K562 (cell line): Measurements from ENCODE around the gene ASB13. TPM values are rescaled to one million over a fixed set of nuclear protein-coding genes. Genes with fewer than 3 reads are reported as not detected.

ENCODE experiments used
- ATAC-seq: fragments of 200-7000 bp; cut with Tn5 transposase; 3 replicates; pipeline ENCODE4 v1.9.1; 2020; ENCODE audit warnings: moderate library complexity
- BruUV-seq: library from RNA; stranded (reverse); fragments of 400-500 nt; replicated peaks from 2 replicates; lab custom pipeline; 2021; lab: Mats Ljungman, UMichigan
- CTCF ChIA-PET: fragments of 300-600 bp; formaldehyde crosslinking; extraction: SDS; loops from one replicate; lab custom pipeline; 2021; ENCODE audit warnings: low intra/inter-chr PET ratio; lab: Yijun Ruan, JAX
- POLR2A ChIA-PET: fragments of 300-600, 350-650 bp; sonication (Branson Sonifier 250); formaldehyde crosslinking; extraction: SDS; loops from one replicate; lab custom pipeline; 2021; ENCODE audit warnings: antibody characterized with exemption, inconsistent platforms; lab: Yijun Ruan, JAX
- DNase-seq, 4 experiments: peaks; one replicate each; pipeline versions ENCODE4 v3.0.0 to v3.0.0-alpha.2; 2011 to 2018; ENCODE audit warnings: low spot score in 3 of 4, mixed read lengths in 3 of 4; ENCODE audit errors: extremely low read depth in 1 of 4
- FAIRE-seq: peaks from 2 replicates; lab custom pipeline; 2011; peaks lifted over from hg19 to GRCh38; lab: Jason Lieb, UNC
- H2AFZ ChIP-seq: 2 replicates; pipeline ENCODE4 v1.6.0; 2011; ENCODE audit warnings: low read depth, low read length, control low read depth, inconsistent platforms
- H3K27ac ChIP-seq: fragments of 200-600 bp; 3 replicates; pipeline ENCODE4 v1.8.0; 2011; ENCODE audit warnings: low read depth, mild to moderate bottlenecking, control low read depth, inconsistent platforms, low read length, moderate library complexity, mixed read lengths; ENCODE audit errors: extremely low read depth
- H3K27me3 ChIP-seq, 2 experiments: fragments of 300-600 bp in 1 of 2; 2 replicates in 1 of 2; 3 replicates in 1 of 2; pipeline versions ENCODE4 v1.6.0 to v1.8.0; 2011; ENCODE audit warnings: inconsistent platforms in 2 of 2, low read length in 2 of 2, mild to moderate bottlenecking in 1 of 2, mixed read lengths in 1 of 2, moderate library complexity in 1 of 2; ENCODE audit not compliant: control insufficient read depth in 2 of 2, insufficient read depth in 2 of 2
- H3K36me3 ChIP-seq: fragments of 300-600 bp; 3 replicates; pipeline ENCODE4 v1.8.0; 2011; ENCODE audit warnings: mild to moderate bottlenecking, low read length, inconsistent platforms; ENCODE audit not compliant: control insufficient read depth, insufficient read depth
- H3K4me1 ChIP-seq, 2 experiments: fragments of 200-600 bp in 1 of 2; replicated peaks in 1 of 2; 2 replicates in 1 of 2; 3 replicates in 1 of 2; pipeline versions ENCODE4 v1.5.1 to v1.8.0; 2011; ENCODE audit warnings: inconsistent platforms in 2 of 2, low read length in 2 of 2, mild to moderate bottlenecking in 1 of 2, mixed read lengths in 1 of 2, moderate library complexity in 1 of 2; ENCODE audit not compliant: control insufficient read depth in 2 of 2, insufficient read depth in 2 of 2
- H3K4me2 ChIP-seq: 2 replicates; pipeline ENCODE4 v1.6.1; 2011; ENCODE audit warnings: low read length, control low read depth, inconsistent platforms, mixed read lengths; ENCODE audit not compliant: insufficient read depth
- H3K4me3 ChIP-seq: fragments of 200-600 bp; sonication (generic), shearing (Covaris generic); 2 replicates; pipeline ENCODE4 v1.5.1; 2016; ENCODE audit warnings: control low read depth, inconsistent platforms
- H3K79me2 ChIP-seq: fragments of 200-600 bp; 3 replicates; pipeline ENCODE4 v1.8.0; 2011; ENCODE audit warnings: low read length, inconsistent platforms; ENCODE audit not compliant: control insufficient read depth, insufficient read depth
- H3K9ac ChIP-seq, 2 experiments: 2 replicates each; pipeline versions ENCODE4 v1.6.0 to v1.6.1; 2011; ENCODE audit warnings: low read depth in 2 of 2, low read length in 2 of 2, control low read depth in 1 of 2, inconsistent platforms in 1 of 2, mild to moderate bottlenecking in 1 of 2, mixed read lengths in 1 of 2; ENCODE audit not compliant: insufficient read depth in 1 of 2
- H3K9me1 ChIP-seq: one replicate; pipeline ENCODE4 v1.6.0; 2011; ENCODE audit warnings: inconsistent platforms, mild to moderate bottlenecking, low read length, moderate library complexity; ENCODE audit not compliant: control insufficient read depth, insufficient read depth
- H3K9me3 ChIP-seq: replicated peaks from 2 replicates; pipeline ENCODE4 v1.5.1; 2011; ENCODE audit warnings: low read depth, low read length, inconsistent platforms; ENCODE audit not compliant: control insufficient read depth, insufficient read depth
- H4K20me1 ChIP-seq: replicated peaks from 2 replicates; pipeline ENCODE4 v1.6.1; 2011; ENCODE audit warnings: low read length, inconsistent platforms, mixed read lengths; ENCODE audit not compliant: control insufficient read depth, insufficient read depth
- SMARCB1 ChIP-seq: IDR thresholded peaks from 2 replicates; pipeline ENCODE4 v1.6.1; 2011; ENCODE audit warnings: improper control_type of control experiment, low read depth; ENCODE audit not compliant: insufficient read length
- ZNF217 ChIP-seq: sonication (generic); formaldehyde crosslinking; IDR thresholded peaks from 2 replicates; pipeline ENCODE4 v1.8.0; 2022; ENCODE audit warnings: mild to moderate bottlenecking, missing genetic modification reagents
- ZNF695 ChIP-seq: fragments of 450-650 bp; formaldehyde crosslinking; IDR thresholded peaks from 2 replicates; pipeline ENCODE4 v1.4.0; 2020; ENCODE audit warnings: mild to moderate bottlenecking, moderate library complexity
- WGBS: fragments of 100-300 bp; shearing (Covaris generic); methylation state at CpG from one replicate; pipeline ENCODE4 v1.1.6; 2016; ENCODE audit warnings: low coverage, mixed read lengths; ENCODE audit not compliant: insufficient coverage; ENCODE audit errors: missing lambda C conversion rate; 5-methylcytosine and 5-hydroxymethylcytosine counted together
- in situ Hi-C: fragments of 300-500 bp; cut with MboI; formaldehyde crosslinking; loops from 4 replicates; pipeline ENCODE4 v1.15.0; 2018; ENCODE audit warnings: inconsistent platforms, mixed read lengths
- intact Hi-C: fragments of 100-400 bp; cut with micrococcal nuclease; formaldehyde crosslinking; loops from 2 replicates; pipeline ENCODE4 v1.14.2; 2022
- polyA plus RNA-seq, 8 experiments: library from polyadenylated mRNA; depleted of rRNA in 4 of 8; stranded (reverse) in 5 of 8; unstranded in 3 of 8; fragments of >200 nt; fragmentation: Nextera tagmentation in 2 of 8; fragmentation: Illumina TruSeq in 1 of 8; extraction: Ambion mirVana in 2 of 8; extraction: Trizol in 1 of 8; gene quantifications; 2 replicates each; pipeline versions ENCODE4 v1.2.1 to v1.2.3, GENCODE V29; 2011 to 2014; ENCODE audit warnings: inconsistent platforms in 1 of 8, missing spikeins in 1 of 8
- total RNA-seq, 7 experiments: library from RNA; depleted of rRNA in 6 of 7; stranded (reverse); fragments of >200 nt in 6 of 7; fragmentation: Illumina TruSeq in 2 of 7; extraction: Trizol in 2 of 7; gene quantifications; 2 replicates each; pipeline versions ENCODE4 v1.2.1 to v1.2.3, GENCODE V29; 2011 to 2021; ENCODE audit warnings: low replicate concordance in 1 of 7
- TF ChIP-seq, protein P1 (sequence below): fragments of 250-450 bp; sonication (Bioruptor Pico); IDR thresholded peaks from 2 replicates; pipeline ENCODE4 v1.4.0; 2020; ENCODE audit warnings: mild to moderate bottlenecking
- TF ChIP-seq, protein P2 (sequence below): fragments of 450-650 bp; IDR thresholded peaks from 2 replicates; pipeline ENCODE4 v1.6.1; 2014; ENCODE audit warnings: low read depth, mild to moderate bottlenecking, moderate library complexity, borderline replicate concordance

The ASB13 gene
- total and polyA plus RNA-seq, 9 of the 15 experiments (the other 6 are each of a cell fraction or from before 2014, with no cell fraction given), result 5.2 to 28.8 (median 16.9) TPM

DNA sequence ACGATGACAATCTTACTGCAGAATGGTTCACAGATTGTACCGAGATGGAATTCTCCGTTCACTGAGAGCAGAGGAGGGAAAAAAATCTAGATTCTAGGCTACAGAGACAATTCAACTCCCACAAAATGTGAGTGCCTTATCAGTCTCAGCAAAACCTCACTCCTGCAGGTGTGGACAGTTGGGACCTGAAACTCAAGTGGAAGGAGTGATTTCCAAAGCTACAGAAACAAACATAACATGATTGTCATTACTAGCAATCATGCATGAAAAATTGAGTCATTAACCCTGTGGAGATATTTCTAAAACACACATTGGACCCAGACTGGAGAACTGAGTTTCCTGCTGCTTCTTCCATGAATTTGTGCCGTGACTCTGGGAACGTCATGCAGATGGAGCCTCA lies 71.3 kb downstream of the ASB13 start:
- BruUV-seq, result no TSS peak
- Histone ChIP-seq H3K9ac (no peak overlapping the region), H4K20me1 (no peaks in the 10 kb centered on the region)

More for the DNA sequence above, 71.3 kb downstream of the ASB13 start:
- FAIRE-seq (no peak), DNase-seq (no peak), ATAC-seq (no peak)
- Histone ChIP-seq H3K4me2 (no peak overlapping the region), H3K36me3 (no peaks in the 10 kb centered on the region), H3K27ac (no peak overlapping the region), H3K9me3 (no peaks in the 10 kb centered on the region), H3K4me3 (no peak overlapping the region), H3K79me2 (no peaks in the 10 kb centered on the region), H3K27me3 (no peaks in the 10 kb centered on the region), H3K4me1 (peaks cover 12 to 22% of the 10 kb centered on the region in 2 experiments; a peak in 4 of 5 replicates), H2AFZ (no peak overlapping the region), H3K9me1 (no peaks in the 10 kb centered on the region)
- 10% methylated on average over 5 of the region's 5 CpGs for WGBS
- no peak for TF ChIP-seq SMARCB1
- no peak for TF ChIP-seq ZNF695 (CRISPR knock-in tag)
- TF ChIP-seq, protein P1, sequence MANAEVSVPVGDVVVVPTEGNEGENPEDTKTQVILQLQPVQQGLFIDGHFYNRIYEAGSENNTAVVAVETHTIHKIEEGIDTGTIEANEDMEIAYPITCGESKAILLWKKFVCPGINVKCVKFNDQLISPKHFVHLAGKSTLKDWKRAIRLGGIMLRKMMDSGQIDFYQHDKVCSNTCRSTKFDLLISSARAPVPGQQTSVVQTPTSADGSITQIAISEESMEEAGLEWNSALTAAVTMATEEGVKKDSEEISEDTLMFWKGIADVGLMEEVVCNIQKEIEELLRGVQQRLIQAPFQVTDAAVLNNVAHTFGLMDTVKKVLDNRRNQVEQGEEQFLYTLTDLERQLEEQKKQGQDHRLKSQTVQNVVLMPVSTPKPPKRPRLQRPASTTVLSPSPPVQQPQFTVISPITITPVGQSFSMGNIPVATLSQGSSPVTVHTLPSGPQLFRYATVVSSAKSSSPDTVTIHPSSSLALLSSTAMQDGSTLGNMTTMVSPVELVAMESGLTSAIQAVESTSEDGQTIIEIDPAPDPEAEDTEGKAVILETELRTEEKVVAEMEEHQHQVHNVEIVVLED (CRISPR knock-in tag), result no peak
- no peak for TF ChIP-seq ZNF217
- TF ChIP-seq, protein P2, sequence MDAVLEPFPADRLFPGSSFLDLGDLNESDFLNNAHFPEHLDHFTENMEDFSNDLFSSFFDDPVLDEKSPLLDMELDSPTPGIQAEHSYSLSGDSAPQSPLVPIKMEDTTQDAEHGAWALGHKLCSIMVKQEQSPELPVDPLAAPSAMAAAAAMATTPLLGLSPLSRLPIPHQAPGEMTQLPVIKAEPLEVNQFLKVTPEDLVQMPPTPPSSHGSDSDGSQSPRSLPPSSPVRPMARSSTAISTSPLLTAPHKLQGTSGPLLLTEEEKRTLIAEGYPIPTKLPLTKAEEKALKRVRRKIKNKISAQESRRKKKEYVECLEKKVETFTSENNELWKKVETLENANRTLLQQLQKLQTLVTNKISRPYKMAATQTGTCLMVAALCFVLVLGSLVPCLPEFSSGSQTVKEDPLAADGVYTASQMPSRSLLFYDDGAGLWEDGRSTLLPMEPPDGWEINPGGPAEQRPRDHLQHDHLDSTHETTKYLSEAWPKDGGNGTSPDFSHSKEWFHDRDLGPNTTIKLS, result no peak
- ChIA-PET POLR2A (interaction anchor here (1.2 kb wide), 1 partner anchor 14 kb away, joined by 3 read pairs; no protein-coding TSS in a partner anchor), CTCF (no interaction called here)
- intact Hi-C loops, result no loop called here
- in situ Hi-C loops, result no loop called here
